Stimulated activated CD4-positive, alpha-beta T cell treated with anti-CD3 and anti-CD28 coated beads, TNF-alpha, amount 100 ng/mL, for 1 hour (primary cell): ENCODE measurements around the gene GINS1.
A peak's percentile ranks its signal among the peaks of the same experiment; 100 is the strongest.
"Not testable (repeated sequence)": the region's sequence is repeated elsewhere in the genome, so short reads cannot be mapped to it uniquely, and the experiment has no call there.

Experiments used
- DNase-seq, 3 donors: peaks; one replicate each; pipeline ENCODE4 v3.0.0-alpha.2; 2020; ENCODE audit warnings: low read depth in 3 of 3, low spot score in 1 of 3

Gene GINS1

GRCh38 chr20:25389858-25390537, 17.5 kb upstream of the GINS1 start:
- peak in 1 of 3 donors; percentile 7 for DNase-seq

GRCh38 chr20:25390538-25391528, 16.6 kb upstream of the GINS1 start, which contains the start of gene ABHD12:
ABHD12 (minus strand) TSS chr20:25390835; CDS start chr20:25390703, 132 bp downstream.
- DNase-seq, result peak; percentile 80 to 88 (median 87)

- DNase-seq, result no peak
Measured at GRCh38 chr20:25394276-25394675, 13.2 kb upstream of the GINS1 start.

- no peak for DNase-seq
Measured at GRCh38 chr20:25394996-25395395, 12.5 kb upstream of the GINS1 start.

GRCh38 chr20:25397096-25397495, 10.4 kb upstream of the GINS1 start:
- DNase-seq, result no peak

- no peak for DNase-seq
Measured at GRCh38 chr20:25397821-25398220, 9.7 kb upstream of the GINS1 start.

GRCh38 chr20:25398376-25399036, 9.0 kb upstream of the GINS1 start:
- DNase-seq, result no peak

- no peak for DNase-seq
Measured at GRCh38 chr20:25399037-25399430, 8.4 kb upstream of the GINS1 start.

- DNase-seq, result not testable (repeated sequence)
Measured at GRCh38 chr20:25400291-25400732, 7.2 kb upstream of the GINS1 start.

- no peak for DNase-seq
Measured at GRCh38 chr20:25402583-25402982, 4.9 kb upstream of the GINS1 start.

- DNase-seq, result no peak
Measured at GRCh38 chr20:25408170-25408547, 686 bp downstream of the GINS1 start.

GRCh38 chr20:25408890-25409289, 1.4 kb downstream of the GINS1 start:
- no peak for DNase-seq

- no peak for DNase-seq
Measured at GRCh38 chr20:25418776-25419175, 11.3 kb downstream of the GINS1 start.

GRCh38 chr20:25421102-25421501, 13.6 kb downstream of the GINS1 start:
- no peak for DNase-seq

- no peak for DNase-seq
Measured at GRCh38 chr20:25422032-25422431, 14.6 kb downstream of the GINS1 start.

GRCh38 chr20:25424536-25424935, 17.1 kb downstream of the GINS1 start:
- no peak for DNase-seq

- no peak for DNase-seq
Measured at GRCh38 chr20:25437153-25437581, 29.7 kb downstream of the GINS1 start.

GRCh38 chr20:25439328-25439727, 31.9 kb downstream of the GINS1 start:
- DNase-seq, result no peak

- no peak for DNase-seq
Measured at GRCh38 chr20:25444556-25444955, 37.1 kb downstream of the GINS1 start.

GRCh38 chr20:25447671-25448070, 40.2 kb downstream of the GINS1 start:
- DNase-seq, result no peak

- no peak for DNase-seq
Measured at GRCh38 chr20:25452333-25452732, 44.9 kb downstream of the GINS1 start.
